ENCODE data around the gene ESYT3. TPM values are rescaled to one million over a fixed set of nuclear protein-coding genes. Genes with fewer than 3 reads are reported as not detected.

The ESYT3 gene
- total RNA-seq, 2 donors from 2014 or later, result 1.1 to 3.2 TPM

- Histone ChIP-seq H3K36me3 (no peaks in the 10 kb centered on the region), H3K4me1 (replicated peaks) (no peaks in the 10 kb centered on the region), H3K9me3 (no peaks in the 10 kb centered on the region), H3K4me3 (no peak overlapping the region), H3K27me3 (replicated peaks; ENCODE audit: insufficient read depth) (no peaks in the 10 kb centered on the region), H3K27ac (no peak overlapping the region)
- 87% methylated on average over 3 of the region's 3 CpGs for WGBS
- TF ChIP-seq CTCF (IDR thresholded peaks at IDR 0.05) (no peak), POLR2AphosphoS5 (IDR thresholded peaks at IDR 0.05) (no peak), POLR2A (IDR thresholded peaks at IDR 0.05) (no peak)
- intact Hi-C loops (cut with DNase I), result no loop called here
- DNase-seq (ENCODE audit: low spot score), result no peak
Observed at GRCh38 chr3:138470687-138471086, 36.3 kb downstream of the ESYT3 start.

GRCh38 chr3:138471481-138471880 is 37.1 kb downstream of the ESYT3 start:
- no peak overlapping the region for H3K4me3 ChIP-seq
- H3K4me1 ChIP-seq (replicated peaks), result no peaks in the 10 kb centered on the region
- intact Hi-C loops (cut with DNase I), result no loop called here
- no peaks in the 10 kb centered on the region for H3K36me3 ChIP-seq
- no peak overlapping the region for H3K27ac ChIP-seq
- WGBS, result 9% methylated on average over 1 of the region's 1 CpG
- no peak for DNase-seq (ENCODE audit: low spot score)
- no peak for TF ChIP-seq CTCF (IDR thresholded peaks at IDR 0.05)
- no peak for TF ChIP-seq POLR2AphosphoS5 (IDR thresholded peaks at IDR 0.05)
- no peak for TF ChIP-seq POLR2A (IDR thresholded peaks at IDR 0.05)
- no peaks in the 10 kb centered on the region for H3K9me3 ChIP-seq
- no peaks in the 10 kb centered on the region for H3K27me3 ChIP-seq (replicated peaks; ENCODE audit: insufficient read depth)

GRCh38 chr3:138472141-138472825 is 37.9 kb downstream of the ESYT3 start:
- TF ChIP-seq POLR2A (IDR thresholded peaks at IDR 0.05) (no peak), POLR2AphosphoS5 (IDR thresholded peaks at IDR 0.05) (no peak), CTCF (IDR thresholded peaks at IDR 0.05) (no peak)

GRCh38 chr3:138473391-138473790 is 39.0 kb downstream of the ESYT3 start:
- Histone ChIP-seq H3K36me3 (no peaks in the 10 kb centered on the region), H3K9me3 (no peaks in the 10 kb centered on the region), H3K4me1 (replicated peaks) (no peaks in the 10 kb centered on the region), H3K27me3 (replicated peaks; ENCODE audit: insufficient read depth) (no peaks in the 10 kb centered on the region), H3K4me3 (no peak overlapping the region), H3K27ac (no peak overlapping the region)
- intact Hi-C loops (cut with DNase I), result no loop called here
- WGBS, result 98% methylated on average over 8 of the region's 8 CpGs
- no peak for TF ChIP-seq POLR2A (IDR thresholded peaks at IDR 0.05)
- no peak for TF ChIP-seq POLR2AphosphoS5 (IDR thresholded peaks at IDR 0.05)
- no peak for TF ChIP-seq CTCF (IDR thresholded peaks at IDR 0.05)
- DNase-seq (ENCODE audit: low spot score), result no peak

More at GRCh38 chr3:138472141-138472825, 37.9 kb downstream of the ESYT3 start:
- intact Hi-C loops (cut with DNase I), result no loop called here
- no peaks in the 10 kb centered on the region for H3K27me3 ChIP-seq (replicated peaks; ENCODE audit: insufficient read depth)
- WGBS, result 94% methylated on average over 8 of the region's 8 CpGs
- H3K27ac ChIP-seq, result no peak overlapping the region
- no peaks in the 10 kb centered on the region for H3K9me3 ChIP-seq
- H3K36me3 ChIP-seq, result no peaks in the 10 kb centered on the region
- DNase-seq (ENCODE audit: low spot score), result no peak
- no peak overlapping the region for H3K4me3 ChIP-seq
- H3K4me1 ChIP-seq (replicated peaks), result no peaks in the 10 kb centered on the region

GRCh38 chr3:138474163-138474562 is 39.7 kb downstream of the ESYT3 start:
- intact Hi-C loops (cut with DNase I), result no loop called here
- H3K4me1 ChIP-seq (replicated peaks), result no peaks in the 10 kb centered on the region
- DNase-seq (ENCODE audit: low spot score), result no peak
- WGBS, result 60% methylated on average over 6 of the region's 6 CpGs
- no peaks in the 10 kb centered on the region for H3K36me3 ChIP-seq
- no peak for TF ChIP-seq CTCF (IDR thresholded peaks at IDR 0.05)
- TF ChIP-seq POLR2AphosphoS5 (IDR thresholded peaks at IDR 0.05), result no peak
- no peak for TF ChIP-seq POLR2A (IDR thresholded peaks at IDR 0.05)
- H3K9me3 ChIP-seq, result no peaks in the 10 kb centered on the region
- no peak overlapping the region for H3K27ac ChIP-seq
- no peaks in the 10 kb centered on the region for H3K27me3 ChIP-seq (replicated peaks; ENCODE audit: insufficient read depth)
- H3K4me3 ChIP-seq, result no peak overlapping the region
